C4-2B (cell line): ENCODE measurements around the gene PPP1R27.

Experiments
- CTCF ChIP-seq: fragments of 450-650 bp; conservative IDR thresholded peaks from 2 replicates; pipeline ENCODE4 v1.5.1; 2017; ENCODE audit warnings: mild to moderate bottlenecking
- ZFX ChIP-seq: fragments of 450-650 bp; IDR thresholded peaks from 2 replicates; pipeline ENCODE4 v1.6.1; 2017

- TF ChIP-seq CTCF = no peak
- TF ChIP-seq ZFX = no peak
These were observed 21.5 kb downstream of the PPP1R27 start for GRCh38 chr17:81813371-81813684.
